ENCODE results near the gene ANKRD55. TPM values are rescaled to one million over a fixed set of nuclear protein-coding genes. Genes with fewer than 3 reads are reported as not detected.

The ANKRD55 gene
- total and polyA plus RNA-seq, 12 donors: 0.01 to 0.72 TPM; not detected in 10

- no peak for ATAC-seq
- DNase-seq: no peak
- 84 to 89% methylated on average over 4 of the region's 4 CpGs for WGBS, 2 donors
- H3K27ac ChIP-seq: peak overlapping the region in 1 of 10 donors; percentile 76
- no peak for TF ChIP-seq CTCF (IDR thresholded peaks at IDR 0.05)
- H3K9me3 ChIP-seq: no peaks in the 10 kb centered on the region
- peaks cover 0 to 63% (median 0%) of the 10 kb centered on the region in 9 donors for H3K4me1 ChIP-seq
- H3K36me3 ChIP-seq: no peaks in the 10 kb centered on the region
- H3K27me3 ChIP-seq: no peaks in the 10 kb centered on the region
- no peak overlapping the region for H3K4me3 ChIP-seq
- intact Hi-C loops (cut with DNase I): no loop called here
These were observed 84.6 kb downstream of the ANKRD55 start for GRCh38 chr5:56148453-56148971.

GRCh38 chr5:56147659-56148230 is 85.4 kb downstream of the ANKRD55 start:
- Histone ChIP-seq H3K36me3 (no peaks in the 10 kb centered on the region), H3K27ac (peak overlapping the region in 1 of 10 donors; percentile 76), H3K4me3 (no peak overlapping the region), H3K27me3 (no peaks in the 10 kb centered on the region), H3K9me3 (no peaks in the 10 kb centered on the region), H3K4me1 (peaks cover 0 to 59% (median 0%) of the 10 kb centered on the region in 9 donors)
- intact Hi-C loops (cut with DNase I): no loop called here
- DNase-seq (no peak), ATAC-seq (no peak)
- WGBS, 2 donors: 86 to 91% methylated on average over 4 of the region's 4 CpGs
- no peak for TF ChIP-seq CTCF (IDR thresholded peaks at IDR 0.05)

- Histone ChIP-seq H3K36me3 (no peaks in the 10 kb centered on the region), H3K9me3 (no peaks in the 10 kb centered on the region), H3K27ac (peak overlapping the region in 1 of 10 donors; percentile 76), H3K4me1 (peaks cover 0 to 52% (median 0%) of the 10 kb centered on the region in 9 donors), H3K4me3 (no peak overlapping the region), H3K27me3 (no peaks in the 10 kb centered on the region)
- intact Hi-C loops (cut with DNase I): no loop called here
- ATAC-seq (no peak), DNase-seq (no peak)
- TF ChIP-seq CTCF (IDR thresholded peaks at IDR 0.05): no peak
These were observed 86.0 kb downstream of the ANKRD55 start for GRCh38 chr5:56147106-56147505.

- intact Hi-C loops (cut with DNase I): no loop called here
- Histone ChIP-seq H3K27me3 (no peaks in the 10 kb centered on the region), H3K36me3 (no peaks in the 10 kb centered on the region), H3K9me3 (no peaks in the 10 kb centered on the region), H3K27ac (no peak overlapping the region), H3K4me1 (peaks cover 0 to 48% (median 0%) of the 10 kb centered on the region in 9 donors), H3K4me3 (no peak overlapping the region)
- 91 to 93% methylated on average over 4 of the region's 4 CpGs for WGBS, 2 donors
- no peak for DNase-seq
- no peak for TF ChIP-seq CTCF (IDR thresholded peaks at IDR 0.05)
- ATAC-seq: no peak
These were observed 86.5 kb downstream of the ANKRD55 start for GRCh38 chr5:56146674-56147073.
